Effector memory CD4-positive, alpha-beta T cell (primary cell): ENCODE data around the gene ATG9B.
"Not testable (repeated sequence)": the region's sequence is repeated elsewhere in the genome, so short reads cannot be mapped to it uniquely, and the experiment has no call there.

ENCODE experiments used
- DNase-seq, 3 donors: peaks; one replicate each; pipeline ENCODE4 v3.0.0-alpha.2; 2020
- H3K27ac ChIP-seq: 2 replicates; pipeline ENCODE4 v1.7.0; 2013; ENCODE audit warnings: mild to moderate bottlenecking, low read length, moderate library complexity; ENCODE audit not compliant: insufficient read depth, poor library complexity, severe bottlenecking
- H3K27me3 ChIP-seq: replicated peaks from 2 replicates; pipeline ENCODE4 v1.7.0; 2013; ENCODE audit warnings: mild to moderate bottlenecking, low read length; ENCODE audit not compliant: insufficient read depth, control insufficient read depth, poor library complexity, severe bottlenecking
- H3K36me3 ChIP-seq: 2 replicates; pipeline ENCODE4 v1.7.0; 2013; ENCODE audit warnings: mild to moderate bottlenecking, low read length, moderate library complexity; ENCODE audit not compliant: control insufficient read depth, insufficient read depth
- H3K4me1 ChIP-seq: 2 replicates; pipeline ENCODE4 v1.7.0; 2013; ENCODE audit warnings: low read length, mild to moderate bottlenecking; ENCODE audit not compliant: control insufficient read depth, insufficient read depth, poor library complexity, severe bottlenecking
- H3K4me3 ChIP-seq: 2 replicates; pipeline ENCODE4 v1.7.0; 2013; ENCODE audit warnings: low read length, low read depth, mild to moderate bottlenecking; ENCODE audit not compliant: insufficient read depth, poor library complexity, severe bottlenecking
- H3K9me3 ChIP-seq: 2 replicates; pipeline ENCODE4 v1.7.0; 2013; ENCODE audit warnings: mild to moderate bottlenecking, low read length, moderate library complexity; ENCODE audit not compliant: control insufficient read depth

ATG9B gene

GRCh38 chr7:151047976-151048815 is 23.9 kb upstream of the ATG9B start, which contains the start of gene ASIC3:
Gene ASIC3 (plus strand): TSS chr7:151048531. CDS start chr7:151048886, 355 bp downstream.
- H3K36me3 ChIP-seq: peaks cover 18% of the 10 kb centered on the region
- H3K9me3 ChIP-seq: no peaks in the 10 kb centered on the region
- no peak for DNase-seq
- H3K4me3 ChIP-seq: no peak within 1 kb of the TSS
- no peaks in the 10 kb centered on the region for H3K27me3 ChIP-seq
- H3K4me1 ChIP-seq: peaks cover 6% of the 10 kb centered on the region
- no peak within 1 kb of the TSS for H3K27ac ChIP-seq

GRCh38 chr7:151046603-151047573 is 22.6 kb upstream of the ATG9B start:
- no peak overlapping the region for H3K27ac ChIP-seq
- DNase-seq: no peak
- no peak overlapping the region for H3K4me3 ChIP-seq

GRCh38 chr7:151045967-151046366 is 21.7 kb upstream of the ATG9B start:
- no peaks in the 10 kb centered on the region for H3K27me3 ChIP-seq
- no peaks in the 10 kb centered on the region for H3K9me3 ChIP-seq
- H3K36me3 ChIP-seq: peaks cover 27% of the 10 kb centered on the region
- peaks cover 4% of the 10 kb centered on the region for H3K4me1 ChIP-seq
- DNase-seq: no peak
- no peak overlapping the region for H3K4me3 ChIP-seq
- H3K27ac ChIP-seq: no peak overlapping the region

More at GRCh38 chr7:151046603-151047573, 22.6 kb upstream of the ATG9B start:
- H3K27me3 ChIP-seq: no peaks in the 10 kb centered on the region
- no peaks in the 10 kb centered on the region for H3K9me3 ChIP-seq
- H3K4me1 ChIP-seq: peaks cover 6% of the 10 kb centered on the region
- H3K36me3 ChIP-seq: peaks cover 27% of the 10 kb centered on the region

- no peaks in the 10 kb centered on the region for H3K4me1 ChIP-seq
- no peaks in the 10 kb centered on the region for H3K9me3 ChIP-seq
- no peak overlapping the region for H3K4me3 ChIP-seq
- no peak for DNase-seq
- no peaks in the 10 kb centered on the region for H3K27me3 ChIP-seq
- peaks cover 27% of the 10 kb centered on the region for H3K36me3 ChIP-seq
- H3K27ac ChIP-seq: no peak overlapping the region
These were observed 21.0 kb upstream of the ATG9B start for GRCh38 chr7:151045262-151045661.

- Histone ChIP-seq H3K4me3 (no peak overlapping the region), H3K27me3 (no peaks in the 10 kb centered on the region), H3K4me1 (peaks cover 4% of the 10 kb centered on the region), H3K27ac (no peak overlapping the region), H3K9me3 (no peaks in the 10 kb centered on the region), H3K36me3 (peaks cover 27% of the 10 kb centered on the region)
- DNase-seq: no peak
These were observed 19.7 kb upstream of the ATG9B start for GRCh38 chr7:151043959-151044358.

- not testable (repeated sequence) for H3K4me3 ChIP-seq, H3K4me1 ChIP-seq, H3K9me3 ChIP-seq, H3K27ac ChIP-seq, DNase-seq, H3K27me3 ChIP-seq
- peaks cover 27% of the 10 kb centered on the region for H3K36me3 ChIP-seq
These were observed 19.2 kb upstream of the ATG9B start for GRCh38 chr7:151043449-151043848.

- Histone ChIP-seq H3K27ac (no peak overlapping the region), H3K4me3 (no peak overlapping the region), H3K36me3 (peaks cover 28% of the 10 kb centered on the region), H3K4me1 (peaks cover 4% of the 10 kb centered on the region), H3K27me3 (no peaks in the 10 kb centered on the region), H3K9me3 (no peaks in the 10 kb centered on the region)
- DNase-seq: no peak
These were observed 16.5 kb upstream of the ATG9B start for GRCh38 chr7:151040616-151041375.

GRCh38 chr7:151039850-151040548 is 15.7 kb upstream of the ATG9B start:
- H3K27me3 ChIP-seq: no peaks in the 10 kb centered on the region
- DNase-seq: no peak
- H3K4me1 ChIP-seq: peaks cover 4% of the 10 kb centered on the region
- no peak overlapping the region for H3K27ac ChIP-seq
- H3K4me3 ChIP-seq: no peak overlapping the region
- H3K9me3 ChIP-seq: no peaks in the 10 kb centered on the region
- peaks cover 34% of the 10 kb centered on the region for H3K36me3 ChIP-seq
